Kidney (tissue), 14 donors: ENCODE measurements around the gene DZIP3. TPM values are rescaled to one million over a fixed set of nuclear protein-coding genes. Genes with fewer than 3 reads are reported as not detected.

Experiments
- DNase-seq, 5 donors: peaks; one replicate each; pipeline ENCODE4 v3.0.0-alpha.2; 2013 to 2020
- FAIRE-seq: peaks from 2 replicates; lab custom pipeline; 2012; peaks lifted over from hg19 to GRCh38; lab: Jason Lieb, UNC
- H3K27ac ChIP-seq, 2 donors: one replicate each; pipeline ENCODE4 v1.7.0; 2013; ENCODE audit warnings: low read depth in 2 of 2, low read length in 2 of 2, inconsistent platforms in 1 of 2
- H3K27me3 ChIP-seq: one replicate; pipeline ENCODE4 v1.7.1; 2013; ENCODE audit warnings: low read length, inconsistent platforms; ENCODE audit not compliant: control insufficient read depth, insufficient read depth
- H3K36me3 ChIP-seq, 3 donors: one replicate each; pipeline versions ENCODE4 v1.7.0 to v1.7.1; 2013; ENCODE audit warnings: low read length in 3 of 3, control low read depth in 1 of 3, inconsistent platforms in 1 of 3; ENCODE audit not compliant: insufficient read depth in 3 of 3, control insufficient read depth in 2 of 3
- H3K4me1 ChIP-seq, 3 donors: one replicate each; pipeline versions ENCODE4 v1.7.0 to v1.7.1; 2013; ENCODE audit warnings: low read length in 3 of 3, inconsistent platforms in 1 of 3, low read depth in 1 of 3; ENCODE audit not compliant: control insufficient read depth in 2 of 3, insufficient read depth in 2 of 3
- H3K4me3 ChIP-seq, 3 donors: one replicate each; pipeline versions ENCODE4 v1.7.0 to v1.8.1; 2013; ENCODE audit warnings: low read length in 3 of 3, control low read depth in 1 of 3, inconsistent platforms in 1 of 3
- H3K9ac ChIP-seq, 3 donors: one replicate each; pipeline versions ENCODE4 v1.7.0 to v1.7.1; 2013; ENCODE audit warnings: low read length in 3 of 3, control low read depth in 1 of 3, inconsistent platforms in 1 of 3
- H3K9me3 ChIP-seq, 3 donors: one replicate each; pipeline versions ENCODE4 v1.7.0 to v1.7.1; 2013; ENCODE audit warnings: low read length in 3 of 3, control low read depth in 1 of 3, inconsistent platforms in 1 of 3; ENCODE audit not compliant: control insufficient read depth in 2 of 3, insufficient read depth in 1 of 3
- CTCF ChIP-seq: IDR thresholded peaks from 3 replicates; pipeline ENCODE4 v1.5.1; 2012; ENCODE audit warnings: mild to moderate bottlenecking, moderate library complexity, borderline replicate concordance; ENCODE audit not compliant: insufficient read depth; ENCODE audit errors: extremely low read depth
- intact Hi-C: fragments of 100-400 bp; cut with DNase I; formaldehyde crosslinking; loops from one replicate; pipeline ENCODE4 v1.11.1; 2022
- polyA plus RNA-seq: library from polyadenylated mRNA; stranded (reverse); fragments of 350-450 nt; fragmentation: Illumina TruSeq; extraction: RNeasy Lipid Tissue Mini Kit (QIAGEN cat#74804); gene quantifications from one replicate; pipeline ENCODE4 v1.2.3, GENCODE V29; 2014; ENCODE audit warnings: low read depth, low replicate concordance; ENCODE audit not compliant: insufficient read depth
- total RNA-seq: library from RNA; stranded (reverse); fragmentation: NEBNext Ultra II Directional; extraction: Animal tissue kit (Norgen Biotek cat#: 25700); gene quantifications from one replicate; pipeline ENCODE4 v1.2.1, GENCODE V29; 2021
- donor health status: control.
- donor health status: control.
- donor health status: control.
- donor health status: control.
- donor health status: control.
- donor health status: DM: yes; HTN: yes; CAD: no.
- donor health status: Normal renal cell carcinoma (clear cell type).

The DZIP3 gene
- total and polyA plus RNA-seq, 2 donors from 2014 or later: 9.4 to 15.5 TPM

GRCh38 chr3:108590460-108590859 lies 938 bp downstream of the DZIP3 start:
- intact Hi-C loops: no loop called here
- DNase-seq (peak in 2 of 5 donors; percentile 22 to 33), FAIRE-seq (no peak)
- Histone ChIP-seq H3K27ac (no peak overlapping the region), H3K9ac (peak overlapping the region in 2 of 3 donors; percentile 91 to 99), H3K9me3 (no peaks in the 10 kb centered on the region), H3K4me3 (peak overlapping the region; percentile 91 to 99 (median 96)), H3K36me3 (no peaks in the 10 kb centered on the region), H3K27me3 (no peaks in the 10 kb centered on the region), H3K4me1 (peaks cover 0 to 4% (median 3%) of the 10 kb centered on the region in 3 donors)
- TF ChIP-seq CTCF: no peak

GRCh38 chr3:108595321-108595720 lies 5.8 kb downstream of the DZIP3 start:
- FAIRE-seq: no peak

GRCh38 chr3:108598375-108598774 lies 8.9 kb downstream of the DZIP3 start:
- Histone ChIP-seq H3K27ac (no peak overlapping the region), H3K27me3 (no peaks in the 10 kb centered on the region), H3K4me1 (peaks cover 3 to 7% (median 4%) of the 10 kb centered on the region in 3 donors), H3K4me3 (no peak overlapping the region), H3K9me3 (no peaks in the 10 kb centered on the region), H3K9ac (no peak overlapping the region), H3K36me3 (no peaks in the 10 kb centered on the region)
- FAIRE-seq: no peak
- intact Hi-C loops: no loop called here
- TF ChIP-seq CTCF: no peak
- DNase-seq: no peak

More at GRCh38 chr3:108595321-108595720, 5.8 kb downstream of the DZIP3 start:
- Histone ChIP-seq H3K27me3 (no peaks in the 10 kb centered on the region), H3K4me3 (no peak overlapping the region), H3K4me1 (peaks cover 0 to 4% (median 3%) of the 10 kb centered on the region in 3 donors), H3K27ac (no peak overlapping the region), H3K9ac (no peak overlapping the region), H3K36me3 (no peaks in the 10 kb centered on the region), H3K9me3 (no peaks in the 10 kb centered on the region)
- intact Hi-C loops: no loop called here
- no peak for DNase-seq
- no peak for TF ChIP-seq CTCF
